ENCODE results near the gene CDCA7.
"Not testable (repeated sequence)": the region's sequence is repeated elsewhere in the genome, so short reads cannot be mapped to it uniquely, and the experiment has no call there.

The CDCA7 gene

DNA sequence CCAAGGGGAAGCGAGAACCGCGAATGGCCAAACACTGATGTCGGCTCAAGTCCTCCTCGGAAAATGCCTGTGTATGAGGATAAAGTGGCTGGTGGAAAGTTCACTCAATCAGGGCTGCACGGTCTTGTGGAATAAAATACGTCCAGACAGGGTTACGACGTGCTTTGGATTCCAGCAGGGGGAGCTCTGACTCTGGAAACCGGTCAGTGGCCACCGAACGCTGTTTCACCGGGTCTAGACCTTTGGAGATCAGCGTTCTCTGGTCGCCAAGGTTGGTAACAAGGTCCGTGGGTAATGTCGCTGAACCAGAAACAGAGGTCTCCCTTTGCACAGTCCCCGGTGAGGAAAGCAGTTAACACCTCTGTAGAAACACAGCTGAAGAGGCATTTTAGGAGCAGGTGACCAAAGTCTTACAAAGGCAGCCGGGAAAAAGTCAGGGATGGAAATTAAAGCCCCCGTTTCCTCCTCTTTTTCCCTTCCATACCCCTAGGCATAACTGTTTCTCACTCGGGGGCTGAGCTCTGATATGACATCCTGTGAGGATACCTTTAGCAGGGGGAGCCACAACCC, 47.8 kb downstream of the CDCA7 start:
- peak; percentile 64 for DNase-seq (ENCODE audit: low read depth)

DNA sequence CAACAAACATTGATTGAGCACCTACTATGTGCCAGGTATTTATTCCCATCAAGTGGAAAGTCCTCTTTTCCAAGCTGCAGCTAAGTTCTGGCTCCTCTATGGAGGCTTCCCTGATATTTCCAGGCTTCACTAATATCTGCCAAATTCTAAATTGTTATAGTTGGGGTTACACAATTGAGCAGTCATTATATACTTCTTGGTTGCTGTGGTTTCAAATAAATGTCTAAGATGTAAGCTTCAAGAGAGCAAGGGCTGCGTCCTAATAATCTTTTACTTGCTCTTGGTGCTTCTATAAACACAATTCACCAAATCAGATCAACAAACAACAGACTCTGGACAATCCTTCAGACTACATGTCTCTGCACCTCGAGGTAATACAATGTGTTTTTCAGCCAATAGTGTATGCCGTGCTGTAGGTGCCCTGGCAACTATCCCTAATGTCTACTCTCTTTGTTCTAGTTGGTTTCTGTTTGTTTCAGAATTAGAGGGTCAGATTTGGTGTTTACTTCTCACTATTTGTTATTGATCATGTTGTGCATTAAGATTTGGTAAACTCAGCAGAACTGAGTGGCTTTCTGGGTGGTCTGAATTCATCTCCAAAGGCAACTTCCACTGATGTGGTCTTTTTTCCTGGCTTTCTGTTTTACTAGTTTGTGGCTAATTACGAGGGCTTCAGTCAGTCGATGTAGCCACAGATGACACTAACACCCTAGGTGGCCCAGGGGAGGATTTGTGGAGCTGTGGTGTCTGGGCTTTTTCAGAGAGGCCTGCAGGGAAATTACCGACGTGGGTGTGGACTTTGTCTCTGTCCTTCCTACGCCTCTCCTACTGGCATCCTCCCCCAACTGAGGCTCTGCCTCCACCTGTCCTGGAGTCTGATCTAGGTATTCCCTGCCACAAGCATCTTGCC, 50.4 kb downstream of the CDCA7 start:
- DNase-seq (ENCODE audit: low read depth): no peak

DNA sequence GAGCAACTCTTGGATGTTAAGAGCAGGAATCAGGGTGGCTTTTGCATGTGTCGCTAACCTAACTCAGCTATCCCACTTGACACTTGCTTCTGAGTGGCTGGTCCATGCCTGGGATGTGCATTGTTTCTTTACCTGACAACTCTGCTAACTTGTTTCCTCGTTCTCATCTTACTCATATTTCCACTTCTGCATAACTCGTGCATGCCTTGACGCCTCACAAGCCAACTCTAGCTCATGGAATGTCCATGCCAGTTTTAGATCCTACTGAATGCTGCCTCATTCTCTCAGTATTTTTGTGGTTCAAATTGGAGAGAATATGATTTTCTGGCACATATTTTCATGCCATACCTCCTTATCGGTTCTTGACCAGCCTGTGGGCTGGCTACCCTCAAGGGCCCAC, 52.5 kb downstream of the CDCA7 start:
- no peak for DNase-seq (ENCODE audit: low read depth)

DNA sequence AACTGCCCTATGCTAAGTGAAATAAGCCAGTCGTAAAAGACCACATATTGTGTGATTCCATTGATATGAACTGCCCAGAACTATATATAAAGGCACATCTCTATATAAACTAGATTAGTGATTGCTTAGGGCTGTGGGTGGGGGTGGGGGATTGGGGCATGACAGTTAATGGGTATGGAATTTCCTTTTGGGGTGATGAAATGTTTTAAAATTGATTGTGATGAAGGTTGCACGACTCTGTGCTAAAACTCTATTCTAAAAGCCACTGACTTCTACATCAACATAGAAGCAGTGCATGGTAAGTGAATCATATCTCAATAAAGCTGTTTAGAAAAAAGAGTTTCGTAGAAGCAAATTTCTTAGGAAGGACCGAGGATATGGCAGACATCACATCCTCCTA, 53.0 kb downstream of the CDCA7 start:
- DNase-seq (ENCODE audit: low read depth): no peak

DNA sequence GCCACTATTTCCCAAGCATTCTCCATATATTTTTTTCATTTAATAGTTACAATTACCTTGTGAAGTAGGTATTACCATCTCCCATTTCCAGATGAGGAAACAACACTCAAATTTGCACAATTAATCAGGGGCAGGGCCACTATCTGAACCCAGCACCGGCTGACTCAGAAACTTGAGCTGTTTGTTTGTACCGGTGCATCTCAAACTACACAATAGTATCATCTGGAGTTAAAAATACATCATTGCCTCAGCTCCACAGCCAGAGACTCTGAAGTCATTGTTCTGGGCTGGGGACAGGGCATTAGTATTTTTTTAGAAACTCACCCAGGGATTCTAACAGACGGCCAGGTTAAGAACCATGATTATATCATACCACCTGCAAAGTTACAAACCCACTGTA, 55.9 kb downstream of the CDCA7 start:
- DNase-seq (ENCODE audit: low read depth): no peak

DNA sequence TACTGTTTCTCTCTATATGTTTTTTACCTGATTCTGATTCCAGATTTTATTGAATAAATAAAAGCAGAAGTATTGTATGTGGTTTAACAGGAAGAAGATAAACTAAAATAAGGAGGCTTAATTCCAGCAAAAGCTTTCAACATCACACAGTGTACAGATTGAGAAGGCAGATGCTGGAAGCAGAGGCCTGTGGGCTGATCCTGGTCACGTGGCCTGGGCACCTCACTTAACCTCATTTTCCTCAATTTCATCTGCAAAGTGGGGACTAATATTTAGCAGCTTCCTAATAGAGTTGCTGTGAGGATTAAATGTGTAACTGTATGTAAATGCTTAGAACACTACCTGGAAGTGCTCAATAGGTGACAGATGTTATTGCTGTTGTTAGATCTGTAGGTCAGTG, 58.0 kb downstream of the CDCA7 start:
- no peak for DNase-seq (ENCODE audit: low read depth)

DNA sequence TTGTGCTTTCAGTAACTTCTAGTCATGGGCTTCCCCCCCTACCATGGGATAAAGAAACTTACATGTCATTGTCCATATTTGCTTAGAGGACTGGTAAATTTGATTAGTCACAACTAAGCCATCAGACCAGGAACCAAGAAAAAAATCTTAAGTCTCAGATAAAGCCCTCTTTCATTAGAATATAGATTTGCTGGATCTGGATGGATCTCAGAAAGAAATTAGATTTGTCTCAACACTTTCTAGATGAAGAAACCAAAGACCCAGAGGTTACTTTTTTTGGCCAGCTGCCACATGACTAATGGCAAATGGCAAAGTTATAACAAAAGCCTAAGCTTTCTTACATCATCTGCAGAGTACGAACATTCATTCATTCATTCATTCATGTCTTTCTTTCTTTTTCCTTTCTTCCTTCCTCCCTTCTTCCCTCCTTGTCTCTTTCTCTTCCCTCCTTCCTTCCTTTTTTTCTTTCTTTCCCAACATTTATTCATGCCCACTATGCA, 60.2 kb downstream of the CDCA7 start:
- peak; percentile 49 for DNase-seq (ENCODE audit: low read depth)

DNA sequence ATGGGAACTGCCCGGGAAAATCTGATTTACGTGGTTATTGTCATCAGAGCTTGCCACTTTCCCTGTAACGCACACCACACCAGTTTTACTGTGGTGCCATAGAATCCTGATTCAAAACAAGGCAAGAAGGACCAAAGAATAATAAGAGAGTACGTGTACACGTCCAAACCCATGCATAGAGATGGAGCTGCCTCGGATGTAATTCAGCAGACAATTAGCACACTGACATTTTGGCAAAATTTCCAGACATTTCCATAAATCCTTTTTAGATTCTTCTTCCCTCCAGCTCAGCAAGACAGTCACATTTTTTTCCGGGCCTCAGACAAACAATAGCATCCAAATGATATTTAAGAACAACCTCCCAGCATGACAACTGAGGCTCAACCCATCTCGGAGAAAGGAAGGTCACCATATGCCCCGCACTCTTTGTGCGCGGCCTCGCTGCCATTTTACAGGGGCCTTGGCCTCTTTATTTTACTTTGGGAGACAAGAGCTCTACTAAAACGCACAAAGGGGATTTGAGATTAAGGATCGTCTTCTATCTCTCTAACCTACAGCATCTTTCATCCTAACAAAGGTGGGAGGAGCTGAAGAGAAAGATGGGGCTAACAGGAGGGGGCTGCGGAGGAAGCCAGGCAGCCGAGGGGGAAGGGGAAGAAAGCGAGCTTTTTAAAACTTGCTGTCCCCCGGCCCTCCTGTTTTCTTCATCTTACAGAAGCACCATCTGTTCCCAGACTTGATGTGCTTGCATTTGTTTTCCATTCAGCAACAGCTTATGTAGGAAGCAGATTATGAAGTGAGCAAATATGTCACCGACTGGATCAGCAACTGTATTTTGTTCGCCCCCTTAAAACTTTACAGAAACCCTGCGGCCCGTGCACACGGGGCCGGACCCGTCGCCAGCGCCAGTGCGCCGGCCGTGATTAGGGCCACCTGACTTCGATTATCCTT, 61.0 kb downstream of the CDCA7 start:
- no peak for DNase-seq (ENCODE audit: low read depth)

DNA sequence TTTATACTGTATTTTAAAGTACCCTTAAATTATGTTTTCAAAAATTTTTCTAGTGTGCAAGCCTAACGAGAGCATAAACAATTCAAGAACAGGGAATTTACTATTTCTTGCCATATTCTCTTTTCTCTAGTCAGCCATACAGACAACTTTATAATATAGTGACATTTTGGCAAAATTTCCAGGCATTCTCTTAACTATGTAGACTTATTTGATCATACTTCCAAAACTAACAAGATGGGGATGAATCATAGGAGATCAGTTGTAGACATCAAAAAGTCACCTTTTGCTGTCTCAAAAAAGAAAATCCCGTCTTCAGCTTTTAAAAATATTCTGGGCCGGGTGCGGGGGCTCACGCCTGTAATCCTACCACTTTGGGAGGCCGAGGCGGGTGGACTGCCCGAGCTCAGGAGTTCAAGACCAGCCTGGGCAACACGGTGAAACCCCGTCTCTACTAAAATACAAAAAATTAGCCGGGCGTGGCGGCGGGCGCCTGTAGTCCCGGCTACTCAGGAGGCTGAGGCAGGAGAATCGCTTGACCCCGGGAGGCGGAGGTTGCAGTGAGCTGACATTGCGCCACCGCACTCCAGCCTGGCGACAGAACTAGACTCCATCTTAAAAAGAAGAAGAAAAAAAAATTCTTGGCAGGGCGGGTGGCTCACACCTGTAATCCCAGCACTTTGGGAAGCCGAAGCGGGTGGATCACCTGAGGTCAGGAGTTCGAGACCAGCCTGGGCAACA, 61.9 kb downstream of the CDCA7 start:
- DNase-seq (ENCODE audit: low read depth): not testable (repeated sequence)

DNA sequence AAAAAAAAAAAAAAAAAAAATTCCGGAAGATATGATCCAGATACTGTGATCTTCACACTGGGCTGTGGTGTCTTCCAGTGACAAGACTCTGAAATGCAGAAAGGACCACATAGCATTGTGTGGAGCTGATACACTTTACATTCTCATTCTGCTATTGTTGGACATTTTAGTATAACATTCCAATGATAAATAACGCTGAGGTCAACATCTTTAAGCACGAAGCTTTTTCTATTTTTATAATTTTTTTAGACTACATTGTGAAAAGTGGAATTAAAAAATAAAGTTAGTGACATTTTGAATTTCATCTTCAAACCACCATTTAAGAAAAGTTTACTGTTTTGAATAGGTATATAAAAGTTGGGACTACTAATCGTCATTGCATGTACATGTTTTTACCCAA, 62.7 kb downstream of the CDCA7 start:
- DNase-seq (ENCODE audit: low read depth): no peak

DNA sequence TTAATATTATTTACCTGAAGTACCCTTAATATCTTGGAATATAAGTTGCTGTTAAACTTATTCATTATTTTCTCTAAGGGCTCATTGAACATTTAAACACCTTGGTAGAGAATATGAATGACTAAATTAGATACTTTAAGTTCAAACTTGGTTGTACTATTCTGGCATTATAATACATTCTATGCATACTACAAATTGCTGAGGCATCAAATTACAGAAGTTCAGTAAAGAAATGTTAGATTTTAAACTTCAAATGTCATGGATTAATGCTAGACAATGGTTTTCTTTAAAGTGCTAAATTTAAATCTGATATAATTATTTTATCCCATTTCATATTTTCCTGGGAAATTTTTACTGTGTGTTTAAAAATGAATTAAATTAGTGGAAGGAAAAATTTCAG, 63.1 kb downstream of the CDCA7 start:
- DNase-seq (ENCODE audit: low read depth): no peak
